Activated T-cell treated with anti-CD3 and anti-CD28 coated beads for 24 hours (primary cell): ENCODE measurements around the gene ANKRD13C.

Experiments used
- DNase-seq: peaks from one replicate; pipeline ENCODE4 v3.0.0-alpha.2; 2020; ENCODE audit warnings: low read depth

The ANKRD13C gene

GRCh38 chr1:70220015-70220414, 134.5 kb downstream of the ANKRD13C start:
- no peak for DNase-seq

GRCh38 chr1:70211541-70211940, 143.0 kb downstream of the ANKRD13C start:
- DNase-seq, result no peak

GRCh38 chr1:70210820-70211219, 143.7 kb downstream of the ANKRD13C start:
- no peak for DNase-seq
